Mesendoderm (in vitro differentiated cells): ENCODE data around the gene RSAD1.
"Not testable (repeated sequence)": the region's sequence is repeated elsewhere in the genome, so short reads cannot be mapped to it uniquely, and the experiment has no call there.

Source experiments
- DNase-seq: peaks from one replicate; pipeline ENCODE4 v3.0.0; 2013
- H2AK5ac ChIP-seq: 2 replicates; pipeline ENCODE4 v1.6.1; 2013; ENCODE audit warnings: low read length, inconsistent platforms
- H2BK120ac ChIP-seq: 2 replicates; pipeline ENCODE4 v1.6.1; 2013; ENCODE audit warnings: low read depth, mild to moderate bottlenecking, low read length, moderate library complexity, mixed read lengths
- H2BK15ac ChIP-seq: replicated peaks from 2 replicates; pipeline ENCODE4 v1.6.1; 2013; ENCODE audit warnings: low read depth, mild to moderate bottlenecking, moderate library complexity
- H2BK5ac ChIP-seq: 2 replicates; pipeline ENCODE4 v1.6.1; 2013; ENCODE audit warnings: low read length, inconsistent platforms
- H3K18ac ChIP-seq: 2 replicates; pipeline ENCODE4 v1.6.1; 2013; ENCODE audit warnings: mild to moderate bottlenecking, low read length, mixed read lengths
- H3K23ac ChIP-seq: one replicate; pipeline ENCODE4 v1.6.1; 2013; ENCODE audit warnings: low read length
- H3K27ac ChIP-seq: 2 replicates; pipeline ENCODE4 v1.5.1; 2013; ENCODE audit warnings: low read depth, mild to moderate bottlenecking, inconsistent platforms, low read length, moderate library complexity
- H3K27me3 ChIP-seq: 2 replicates; pipeline ENCODE4 v1.6.1; 2013; ENCODE audit warnings: low read length, control low read depth, mild to moderate bottlenecking, inconsistent platforms; ENCODE audit not compliant: insufficient read depth, poor library complexity
- H3K36me3 ChIP-seq: 2 replicates; pipeline ENCODE4 v1.6.1; 2013; ENCODE audit warnings: low read length, inconsistent platforms; ENCODE audit not compliant: control insufficient read depth, insufficient read depth
- H3K4ac ChIP-seq: one replicate; pipeline ENCODE4 v1.6.1; 2013; ENCODE audit warnings: low read depth, mild to moderate bottlenecking, low read length, moderate library complexity
- H3K4me1 ChIP-seq: 2 replicates; pipeline ENCODE4 v1.6.1; 2013; ENCODE audit warnings: low read depth, low read length, inconsistent platforms; ENCODE audit not compliant: control insufficient read depth
- H3K4me2 ChIP-seq: 2 replicates; pipeline ENCODE4 v1.6.1; 2013; ENCODE audit warnings: low read length
- H3K4me3 ChIP-seq: 2 replicates; pipeline ENCODE4 v1.5.1; 2013; ENCODE audit warnings: mild to moderate bottlenecking, low read length
- H3K56ac ChIP-seq: one replicate; pipeline ENCODE4 v1.6.1; 2013; ENCODE audit warnings: low read length
- H3K79me1 ChIP-seq: 2 replicates; pipeline ENCODE4 v1.6.1; 2013; ENCODE audit warnings: low read length, inconsistent platforms
- H3K79me2 ChIP-seq: 2 replicates; pipeline ENCODE4 v1.6.1; 2013; ENCODE audit warnings: mild to moderate bottlenecking, low read length; ENCODE audit not compliant: control insufficient read depth, insufficient read depth
- H3K9ac ChIP-seq: 2 replicates; pipeline ENCODE4 v1.6.1; 2013; ENCODE audit warnings: low read length, inconsistent platforms
- H4K5ac ChIP-seq: one replicate; pipeline ENCODE4 v1.6.1; 2013; ENCODE audit warnings: low read length
- H4K8ac ChIP-seq: one replicate; pipeline ENCODE4 v1.6.1; 2013; ENCODE audit warnings: low read depth, mild to moderate bottlenecking, control low read depth, low read length, moderate library complexity
- WGBS: extraction: QIAGEN DNeasy Blood & Tissue Kit; methylation state at CpG from one replicate; pipeline ENCODE4 v1.1.7; 2013; ENCODE audit warnings: low lambda C conversion rate, missing lambda C conversion rate; ENCODE audit not compliant: insufficient coverage; ENCODE audit errors: extremely low coverage; 5-methylcytosine and 5-hydroxymethylcytosine counted together

The RSAD1 gene

DNA sequence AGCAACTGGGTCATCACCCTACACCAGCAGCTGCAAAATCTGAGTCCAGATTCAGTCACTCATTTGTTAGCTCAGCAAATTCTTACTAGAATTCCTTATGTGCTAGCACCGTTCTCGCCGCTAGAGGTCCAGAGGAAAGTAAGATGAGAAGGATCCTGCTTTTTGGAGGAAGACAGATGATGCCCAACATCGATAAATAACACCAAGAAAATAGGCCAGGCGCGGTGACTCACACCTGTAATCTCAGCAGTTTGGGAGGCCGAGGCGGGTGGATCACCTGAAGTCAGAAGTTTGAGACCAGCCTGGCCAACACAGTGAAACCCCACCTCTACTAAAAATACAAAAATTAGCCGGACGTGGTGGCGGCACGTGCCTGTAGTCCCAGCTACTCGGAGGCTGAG is 5.9 kb upstream of the RSAD1 start:
- H3K36me3 ChIP-seq, H3K23ac ChIP-seq, H3K79me2 ChIP-seq, H3K79me1 ChIP-seq, H2BK5ac ChIP-seq, H3K4me2 ChIP-seq, H3K4me1 ChIP-seq, H3K18ac ChIP-seq, H2AK5ac ChIP-seq, H3K4me3 ChIP-seq, H3K9ac ChIP-seq, H3K4ac ChIP-seq, H3K56ac ChIP-seq, H4K5ac ChIP-seq, H4K8ac ChIP-seq, H3K27ac ChIP-seq, H3K27me3 ChIP-seq, H2BK120ac ChIP-seq, H2BK15ac ChIP-seq: not testable (repeated sequence)
- DNase-seq: peak; percentile 40
- WGBS: no CpG with 5 or more reads among the region's 13 CpGs

DNA sequence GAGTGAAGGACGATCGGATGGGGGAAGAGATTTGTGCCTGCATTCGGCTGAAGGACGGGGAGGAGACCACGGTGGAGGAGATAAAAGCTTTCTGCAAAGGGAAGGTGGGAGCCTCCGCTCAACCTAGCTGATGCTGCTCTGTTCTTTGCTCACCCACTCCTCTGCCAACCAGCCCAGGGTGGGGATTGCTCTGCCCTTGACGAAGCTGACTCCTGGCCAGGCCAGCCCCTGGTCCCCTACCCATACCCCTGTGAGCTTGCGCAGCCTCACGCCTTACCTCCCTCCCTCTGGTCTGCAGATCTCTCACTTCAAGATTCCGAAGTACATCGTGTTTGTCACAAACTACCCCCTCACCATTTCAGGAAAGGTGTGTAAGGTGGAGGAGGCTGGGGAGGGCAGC is 4.8 kb upstream of the RSAD1 start:
- Histone ChIP-seq H3K79me1 (no peaks in the 10 kb centered on the region), H3K18ac (no peak overlapping the region), H2BK5ac (no peak overlapping the region), H3K56ac (no peak overlapping the region), H4K5ac (no peak overlapping the region), H3K27ac (no peak overlapping the region), H3K4ac (no peak overlapping the region), H3K79me2 (no peaks in the 10 kb centered on the region), H2BK120ac (no peak overlapping the region), H3K4me2 (no peak overlapping the region), H3K36me3 (no peaks in the 10 kb centered on the region), H4K8ac (no peak overlapping the region), H3K4me1 (no peaks in the 10 kb centered on the region), H3K27me3 (no peaks in the 10 kb centered on the region), H3K4me3 (no peak overlapping the region), H3K23ac (no peak overlapping the region), H3K9ac (no peak overlapping the region), H2BK15ac (no peak overlapping the region), H2AK5ac (no peak overlapping the region)
- no CpG with 5 or more reads among the region's 11 CpGs for WGBS
- no peak for DNase-seq

DNA sequence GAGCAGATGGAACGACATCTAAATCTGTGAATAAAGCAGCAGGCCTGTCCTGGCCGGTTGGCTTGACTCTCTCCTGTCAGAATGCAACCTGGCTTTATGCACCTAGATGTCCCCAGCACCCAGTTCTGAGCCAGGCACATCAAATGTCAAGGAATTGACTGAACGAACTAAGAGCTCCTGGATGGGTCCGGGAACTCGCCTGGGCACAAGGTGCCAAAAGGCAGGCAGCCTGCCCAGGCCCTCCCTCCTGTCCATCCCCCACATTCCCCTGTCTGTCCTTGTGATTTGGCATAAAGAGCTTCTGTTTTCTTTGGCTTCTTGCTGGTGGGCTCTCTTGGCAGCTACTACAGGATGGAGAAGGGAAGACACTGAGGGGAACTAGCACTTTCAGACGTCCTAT is 4.1 kb upstream of the RSAD1 start:
- Histone ChIP-seq H4K5ac (no peak overlapping the region), H3K4me1 (no peaks in the 10 kb centered on the region), H3K4me2 (no peak overlapping the region), H3K9ac (no peak overlapping the region), H4K8ac (no peak overlapping the region), H2BK120ac (no peak overlapping the region), H3K23ac (no peak overlapping the region), H2BK15ac (no peak overlapping the region), H2AK5ac (no peak overlapping the region), H3K4me3 (no peak overlapping the region), H3K27me3 (no peaks in the 10 kb centered on the region), H3K79me1 (no peaks in the 10 kb centered on the region), H3K27ac (no peak overlapping the region), H2BK5ac (no peak overlapping the region), H3K56ac (no peak overlapping the region), H3K18ac (no peak overlapping the region), H3K4ac (no peak overlapping the region), H3K36me3 (no peaks in the 10 kb centered on the region), H3K79me2 (no peaks in the 10 kb centered on the region)
- DNase-seq: no peak
- WGBS: no CpG with 5 or more reads among the region's 6 CpGs

DNA sequence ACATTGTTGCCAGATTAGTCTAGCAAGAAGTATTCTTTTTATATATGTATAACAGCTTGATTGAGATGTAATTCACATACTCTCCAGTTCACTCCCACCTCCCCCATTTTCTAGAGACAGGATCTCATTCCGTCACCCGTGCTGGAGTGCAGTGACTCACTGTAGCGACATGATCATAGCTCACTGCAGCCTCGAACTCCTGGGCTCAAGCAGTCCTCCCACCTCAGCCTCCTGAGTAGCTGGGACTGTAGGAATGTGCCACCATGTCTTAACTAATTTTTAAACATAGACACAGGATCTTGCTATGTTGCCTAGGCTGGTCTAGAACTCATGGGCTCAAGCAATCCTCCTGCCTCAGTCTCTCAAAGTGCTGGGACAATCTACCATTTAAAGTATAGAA is 3.3 kb upstream of the RSAD1 start:
- Histone ChIP-seq H3K23ac (no peak overlapping the region), H3K4me1 (no peaks in the 10 kb centered on the region), H3K27ac (no peak overlapping the region), H4K5ac (no peak overlapping the region), H3K27me3 (no peaks in the 10 kb centered on the region), H3K79me1 (no peaks in the 10 kb centered on the region), H2BK120ac (no peak overlapping the region), H3K9ac (no peak overlapping the region), H2BK5ac (no peak overlapping the region), H3K4me2 (no peak overlapping the region), H3K4ac (no peak overlapping the region), H3K56ac (no peak overlapping the region), H3K79me2 (no peaks in the 10 kb centered on the region), H3K4me3 (no peak overlapping the region), H2BK15ac (no peak overlapping the region), H4K8ac (no peak overlapping the region), H3K18ac (no peak overlapping the region), H2AK5ac (no peak overlapping the region), H3K36me3 (no peaks in the 10 kb centered on the region)
- no peak for DNase-seq
- WGBS: no CpG with 5 or more reads among the region's 4 CpGs

DNA sequence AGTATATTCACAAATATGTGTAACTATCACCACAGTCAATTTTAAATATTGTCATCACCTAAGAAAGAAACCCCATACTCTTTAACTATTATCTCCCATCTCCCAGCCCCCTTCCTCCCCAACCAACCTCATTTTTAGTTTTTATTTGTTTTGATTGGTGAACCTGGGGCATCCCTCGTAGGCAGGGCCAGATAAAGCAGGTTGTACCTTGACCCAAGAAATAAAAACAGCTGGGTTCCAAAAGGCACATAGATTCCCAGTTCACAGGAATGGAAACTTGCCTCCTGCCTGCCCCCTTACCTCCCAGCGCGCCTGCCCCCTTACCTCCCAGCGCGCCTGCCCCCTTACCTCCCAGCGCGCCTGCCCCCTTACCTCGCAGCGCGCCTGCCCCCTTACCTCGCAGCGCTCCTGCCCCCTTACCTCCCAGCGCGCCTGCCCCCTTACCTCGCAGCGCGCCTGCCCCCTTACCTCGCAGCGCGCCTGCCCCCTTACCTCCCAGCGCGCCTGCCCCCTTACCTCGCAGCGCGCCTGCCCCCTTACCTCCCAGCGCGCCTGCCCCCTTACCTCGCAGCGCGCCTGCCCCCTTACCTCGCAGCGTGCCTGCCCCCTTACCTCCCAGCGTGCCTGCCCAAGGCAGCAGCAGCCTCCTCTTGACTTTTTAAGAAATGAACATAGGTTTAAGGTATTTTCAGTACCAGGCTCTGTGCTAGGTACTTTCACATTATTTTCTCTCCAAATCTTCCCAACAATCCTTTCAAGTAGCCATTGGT is 2.7 kb upstream of the RSAD1 start:
- not testable (repeated sequence) for H3K27me3 ChIP-seq, H3K4me3 ChIP-seq, H2AK5ac ChIP-seq, H2BK120ac ChIP-seq, H3K36me3 ChIP-seq, H3K79me2 ChIP-seq, H3K9ac ChIP-seq, H3K18ac ChIP-seq, H3K56ac ChIP-seq, H2BK5ac ChIP-seq, H3K4me2 ChIP-seq, H3K27ac ChIP-seq, H3K4me1 ChIP-seq, H4K8ac ChIP-seq, H4K5ac ChIP-seq, H3K79me1 ChIP-seq, H3K4ac ChIP-seq, H3K23ac ChIP-seq, H2BK15ac ChIP-seq, DNase-seq
- no CpG with 5 or more reads among the region's 33 CpGs for WGBS
